HepG2 (cell line): Measurements from ENCODE around the gene PIK3CB.

Experiments
- ESRRA ChIP-seq: sonication (generic); formaldehyde crosslinking; IDR thresholded peaks from 2 replicates; pipeline ENCODE4 v1.5.1; 2020; ENCODE audit warnings: mild to moderate bottlenecking, low read depth, missing genetic modification reagents
- MAFG ChIP-seq: sonication (generic); formaldehyde crosslinking; IDR thresholded peaks from 2 replicates; pipeline ENCODE4 v1.5.1; 2020; ENCODE audit warnings: mild to moderate bottlenecking, missing genetic modification reagents
- POLR2AphosphoS5 ChIP-seq: IDR thresholded peaks from 2 replicates; pipeline ENCODE4 v1.6.1; 2012; ENCODE audit warnings: low read depth, low read length
- SIN3A ChIP-seq: IDR thresholded peaks from 2 replicates; pipeline ENCODE4 v1.6.1; 2011; ENCODE audit warnings: low read depth, mild to moderate bottlenecking, control low read depth, low read length, borderline replicate concordance
- YY1 ChIP-seq: IDR thresholded peaks from 2 replicates; pipeline ENCODE4 v1.6.1; 2011; ENCODE audit warnings: low read length, low read depth, moderate library complexity, mild to moderate bottlenecking; ENCODE audit not compliant: insufficient read depth, insufficient replicate concordance

DNA sequence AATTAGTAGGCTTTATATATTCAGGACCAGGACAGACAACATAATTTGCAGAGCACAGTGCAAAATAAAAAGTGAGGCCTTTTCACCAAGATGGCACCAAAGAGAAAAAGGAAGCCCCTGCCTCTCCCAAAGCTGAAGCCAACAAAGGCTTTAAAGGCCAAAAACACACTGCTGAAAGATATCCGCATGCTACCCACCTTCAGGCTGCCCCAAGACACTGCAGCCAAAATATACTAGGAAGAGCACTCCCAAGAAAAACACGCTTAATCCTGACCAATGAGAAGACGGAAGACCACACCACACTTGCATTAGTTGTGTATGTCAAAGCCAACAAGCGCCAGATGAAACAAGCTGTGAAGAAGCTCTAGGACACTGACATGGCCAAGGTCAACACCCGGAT, 38.0 kb downstream of the PIK3CB start:
- TF ChIP-seq POLR2AphosphoS5 (no peak), SIN3A (no peak), MAFG (CRISPR knock-in tag) (no peak), YY1 (no peak), ESRRA (CRISPR knock-in tag) (no peak)
